ENCODE data around the gene ZSCAN2. TPM values are rescaled to one million over a fixed set of nuclear protein-coding genes. Genes with fewer than 3 reads are reported as not detected.
A peak's percentile ranks its signal among the peaks of the same experiment; 100 is the strongest.
"Not testable (repeated sequence)": the region's sequence is repeated elsewhere in the genome, so short reads cannot be mapped to it uniquely, and the experiment has no call there.

The ZSCAN2 gene
- total RNA-seq, 4 donors from 2014 or later = 0.59 to 30.0 (median 5.3) TPM

- intact Hi-C loops (cut with DNase I; ENCODE audit: low total_unique reads) = no loop called here
- TF ChIP-seq CTCF (IDR thresholded peaks at IDR 0.05) (no peak), POLR2A (IDR thresholded peaks at IDR 0.05) (no peak)
- no peak for DNase-seq
Observed at GRCh38 chr15:84631706-84632272, 31.0 kb downstream of the ZSCAN2 start.

GRCh38 chr15:84633311-84634227, 32.8 kb downstream of the ZSCAN2 start:
- no peaks in the 10 kb centered on the region for H3K36me3 ChIP-seq

More at GRCh38 chr15:84631706-84632272, 31.0 kb downstream of the ZSCAN2 start:
- Histone ChIP-seq H3K9me3 (no peaks in the 10 kb centered on the region), H3K27ac (peak overlapping the region; percentile 95), H3K4me1 (peaks cover 0 to 7% of the 10 kb centered on the region in 2 donors), H3K27me3 (no peaks in the 10 kb centered on the region), H3K36me3 (no peaks in the 10 kb centered on the region), H3K4me3 (peak overlapping the region; percentile 39 to 57)

GRCh38 chr15:84634228-84634837, 33.5 kb downstream of the ZSCAN2 start:
- intact Hi-C loops (cut with DNase I; ENCODE audit: low total_unique reads) = no loop called here
- Histone ChIP-seq H3K36me3 (no peaks in the 10 kb centered on the region), H3K9me3 (no peaks in the 10 kb centered on the region), H3K27me3 (no peaks in the 10 kb centered on the region), H3K4me1 (peaks cover 0 to 7% of the 10 kb centered on the region in 2 donors), H3K4me3 (peak overlapping the region; percentile 47 to 57), H3K27ac (peak overlapping the region; percentile 95)
- TF ChIP-seq CTCF (IDR thresholded peaks at IDR 0.05) = no peak
- TF ChIP-seq POLR2A (IDR thresholded peaks at IDR 0.05) = no peak
- no peak for DNase-seq

More at GRCh38 chr15:84633311-84634227, 32.8 kb downstream of the ZSCAN2 start:
- peak; percentile 54 to 63 for DNase-seq
- intact Hi-C loops (cut with DNase I; ENCODE audit: low total_unique reads) = no loop called here
- Histone ChIP-seq H3K27me3 (no peaks in the 10 kb centered on the region), H3K9me3 (no peaks in the 10 kb centered on the region), H3K4me3 (peak overlapping the region; percentile 47 to 57), H3K27ac (peak overlapping the region; percentile 95), H3K4me1 (peaks cover 0 to 7% of the 10 kb centered on the region in 2 donors)
- TF ChIP-seq CTCF (IDR thresholded peaks at IDR 0.05) (no peak), POLR2A (IDR thresholded peaks at IDR 0.05) (peak in 1 of 2 donors; percentile 30)

- Histone ChIP-seq H3K27ac (no peak overlapping the region), H3K4me1 (no peaks in the 10 kb centered on the region), H3K9me3 (no peaks in the 10 kb centered on the region), H3K4me3 (no peak overlapping the region), H3K36me3 (no peaks in the 10 kb centered on the region), H3K27me3 (no peaks in the 10 kb centered on the region)
- intact Hi-C loops (cut with DNase I; ENCODE audit: low total_unique reads) = no loop called here
- TF ChIP-seq CTCF (IDR thresholded peaks at IDR 0.05) (no peak), POLR2A (IDR thresholded peaks at IDR 0.05) (no peak)
- DNase-seq = no peak
Observed at GRCh38 chr15:84638103-84638502, 37.3 kb downstream of the ZSCAN2 start.

- H3K4me3 ChIP-seq; H3K4me1 ChIP-seq; DNase-seq; H3K27ac ChIP-seq; intact Hi-C loops (cut with DNase I; ENCODE audit: low total_unique reads); H3K9me3 ChIP-seq; H3K36me3 ChIP-seq; H3K27me3 ChIP-seq: not testable (repeated sequence)
Observed at GRCh38 chr15:84641871-84642270, 41.1 kb downstream of the ZSCAN2 start.

- intact Hi-C loops (cut with DNase I; ENCODE audit: low total_unique reads); H3K36me3 ChIP-seq: not testable (repeated sequence)
Observed at GRCh38 chr15:84642640-84643039, 41.8 kb downstream of the ZSCAN2 start.

More at GRCh38 chr15:84642640-84643039, 41.8 kb downstream of the ZSCAN2 start:
- DNase-seq, H3K4me1 ChIP-seq, H3K27ac ChIP-seq, H3K27me3 ChIP-seq, H3K9me3 ChIP-seq, H3K4me3 ChIP-seq: not testable (repeated sequence)

Measured in uterus (tissue), 4 donors.